ENCODE measurements around the gene CNMD.
"Not testable (repeated sequence)": the region's sequence is repeated elsewhere in the genome, so short reads cannot be mapped to it uniquely, and the experiment has no call there.

CNMD gene

DNA sequence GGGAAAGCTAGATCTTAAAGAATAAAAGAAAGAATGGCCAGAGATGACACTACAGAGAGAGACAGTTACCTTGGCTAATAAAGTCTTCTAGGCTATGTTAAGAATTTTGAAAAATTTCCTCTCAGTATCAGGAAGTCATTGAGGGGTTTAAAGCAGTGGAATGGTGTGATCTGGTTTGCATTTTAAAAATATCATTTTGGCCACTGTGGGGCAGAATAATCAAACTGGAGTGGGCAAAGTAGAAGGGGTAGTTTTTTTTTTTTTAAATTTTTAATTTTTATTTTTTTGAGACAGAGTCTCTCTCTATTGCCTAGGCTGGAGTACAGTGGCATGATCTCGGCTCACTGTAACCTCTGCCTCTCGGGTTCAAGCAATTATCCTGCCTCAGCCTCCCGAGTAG is 4.4 kb upstream of the CNMD start:
- no peak for FAIRE-seq

DNA sequence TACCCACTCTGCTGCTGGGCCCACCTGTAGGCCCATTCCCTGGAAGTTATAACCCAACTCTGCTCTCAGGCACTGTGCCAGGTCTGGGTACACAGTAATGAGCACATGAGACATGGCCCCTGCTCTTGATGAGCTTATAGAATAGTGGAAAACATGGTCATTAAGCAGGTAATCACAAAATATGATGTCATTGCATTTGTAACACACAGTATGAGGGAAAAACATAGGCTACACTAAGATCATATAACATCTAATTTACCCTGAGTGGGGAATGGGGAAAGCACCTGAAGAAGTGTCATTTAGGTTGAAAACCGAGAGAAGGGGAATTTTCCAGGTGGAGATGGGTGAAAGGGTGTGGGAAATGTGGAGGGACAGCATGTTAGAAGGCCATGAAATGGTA is 3.9 kb upstream of the CNMD start:
- FAIRE-seq, result no peak

DNA sequence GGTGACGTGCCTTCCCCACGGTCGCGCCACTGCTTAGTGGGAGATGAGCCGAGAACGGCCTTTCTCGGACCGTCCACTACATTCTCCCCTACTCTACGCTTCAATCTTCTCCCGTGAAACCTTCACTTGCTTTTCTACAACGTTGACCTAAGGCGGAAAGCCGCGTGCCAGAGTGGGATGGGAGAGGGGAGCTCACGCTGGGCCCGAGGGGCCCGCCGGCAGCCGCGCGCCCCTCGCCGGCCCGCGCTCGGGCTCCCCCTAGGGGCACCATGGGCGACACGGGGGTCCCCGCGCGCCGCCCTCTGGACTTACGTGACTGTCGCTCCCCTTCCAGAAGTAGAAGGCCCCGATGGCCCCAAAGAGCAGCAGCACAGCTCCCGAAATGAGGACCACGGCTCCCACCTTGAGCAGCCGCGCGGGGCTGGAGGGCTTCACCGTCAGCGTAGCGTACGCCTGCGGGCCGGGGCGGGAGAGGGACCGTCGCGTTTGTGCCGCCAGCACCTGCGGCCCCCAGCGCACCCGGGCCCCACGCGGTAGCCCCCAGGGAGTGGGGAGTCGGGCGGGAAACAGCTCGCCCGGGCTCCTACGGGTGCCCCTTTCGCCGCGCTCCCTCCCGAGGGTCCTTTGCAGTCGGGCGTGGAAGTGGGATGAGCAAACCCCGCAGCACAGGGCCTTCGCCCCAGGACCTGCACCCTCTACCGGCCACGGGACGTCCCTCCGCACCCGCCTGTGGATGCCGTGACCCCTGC is 727 bp downstream of the CNMD start:
- FAIRE-seq, result no peak

DNA sequence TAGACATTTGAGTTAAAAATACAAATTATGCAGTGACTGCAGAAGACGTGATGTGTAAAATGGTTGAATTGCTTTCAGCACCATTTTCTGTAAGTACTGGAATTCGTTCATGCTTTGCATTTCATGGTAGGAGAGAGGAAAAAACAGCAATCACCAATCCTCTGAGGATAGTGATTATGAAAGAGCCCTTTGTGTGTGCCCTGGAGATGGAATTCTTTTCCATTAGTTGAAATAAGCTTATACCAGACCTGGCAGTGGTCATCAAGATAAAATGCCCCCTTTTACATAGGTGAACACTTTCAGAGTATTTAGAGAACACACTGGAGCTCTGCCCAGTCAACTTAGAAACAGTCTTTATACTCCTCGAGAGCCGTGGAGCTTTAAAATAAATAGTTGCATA is 1.7 kb downstream of the CNMD start:
- FAIRE-seq, result no peak

DNA sequence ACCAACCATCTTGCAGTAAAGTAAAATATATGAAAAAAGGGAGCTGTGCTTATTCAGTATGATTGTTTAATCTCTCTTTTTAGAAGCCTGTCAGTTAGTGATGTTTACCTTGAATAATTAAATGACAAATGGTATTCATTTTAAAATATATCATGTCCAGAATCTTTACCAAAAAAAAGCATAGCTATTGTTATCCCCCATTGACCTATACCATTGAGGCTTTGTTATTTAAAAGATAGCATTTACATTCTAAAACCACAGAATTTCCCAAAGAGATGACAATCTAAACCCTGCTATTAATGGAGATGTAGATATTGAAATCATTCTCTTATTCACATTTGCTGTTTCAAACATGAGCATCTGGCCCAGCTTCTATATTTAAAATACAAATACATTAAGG is 2.2 kb downstream of the CNMD start:
- FAIRE-seq, result no peak

DNA sequence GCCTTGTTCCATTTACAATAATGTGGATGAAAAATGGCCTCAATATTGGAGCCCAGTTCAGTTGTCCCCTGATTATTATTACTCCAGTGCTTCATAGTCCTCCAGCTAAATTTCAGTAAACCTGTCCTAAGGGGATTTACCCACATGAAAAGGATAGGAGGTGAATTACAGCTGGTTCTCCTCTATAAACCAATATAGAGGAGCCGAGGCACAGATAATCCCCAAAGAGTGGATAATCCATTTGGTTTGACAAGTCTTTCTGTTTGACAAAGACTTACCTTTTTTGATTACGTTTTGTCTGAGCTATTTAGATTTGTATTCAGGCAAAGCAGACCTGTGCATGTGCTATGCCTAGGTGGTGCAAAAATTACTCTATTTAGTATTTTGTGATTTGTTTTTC is 2.7 kb downstream of the CNMD start:
- no peak for FAIRE-seq

DNA sequence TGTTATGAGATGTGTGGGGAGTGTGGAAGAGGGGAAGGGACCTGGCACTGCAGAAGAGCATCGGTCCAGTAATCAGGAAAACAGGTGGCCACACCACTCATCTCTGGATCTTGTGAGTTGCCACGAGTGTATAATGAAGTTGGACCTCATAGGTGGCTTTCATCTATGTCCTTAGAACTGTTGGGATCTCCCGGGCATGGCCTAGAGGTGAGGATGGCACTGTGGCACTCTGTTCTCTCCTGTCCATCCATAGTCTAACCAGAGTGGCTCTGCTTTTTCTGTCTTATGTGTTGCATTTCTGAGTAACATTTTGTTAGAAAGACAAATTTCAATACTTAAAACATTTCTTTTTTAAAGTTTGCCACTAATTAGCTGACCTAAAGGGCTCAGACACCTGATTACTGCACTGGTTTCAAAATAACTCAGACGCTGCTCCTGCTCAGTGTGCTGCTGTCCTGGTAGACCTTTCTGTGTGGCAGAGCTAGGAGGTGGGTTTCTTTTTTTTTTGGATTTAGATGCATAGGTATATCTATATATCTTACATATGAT is 5.5 kb downstream of the CNMD start:
- no peak for FAIRE-seq

DNA sequence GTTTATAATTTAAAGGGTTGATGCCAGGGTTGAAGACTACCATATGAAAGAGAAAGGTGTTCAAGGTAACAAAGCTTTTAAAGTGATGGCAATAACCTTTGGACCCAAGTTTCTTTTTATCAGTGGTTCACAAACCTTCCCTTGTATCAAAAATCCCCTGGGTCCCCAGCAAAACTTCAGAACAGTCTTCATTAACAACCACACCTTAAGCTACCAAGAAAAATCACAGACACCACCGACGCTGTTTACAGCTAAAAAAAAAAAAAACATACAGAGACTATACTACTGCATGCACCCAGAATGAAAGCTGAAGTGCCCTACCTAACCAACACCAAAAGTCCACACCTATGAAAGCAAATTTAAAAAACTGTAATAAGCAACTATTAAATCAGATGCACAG is 13.4 kb downstream of the CNMD start:
- no peak for FAIRE-seq

DNA sequence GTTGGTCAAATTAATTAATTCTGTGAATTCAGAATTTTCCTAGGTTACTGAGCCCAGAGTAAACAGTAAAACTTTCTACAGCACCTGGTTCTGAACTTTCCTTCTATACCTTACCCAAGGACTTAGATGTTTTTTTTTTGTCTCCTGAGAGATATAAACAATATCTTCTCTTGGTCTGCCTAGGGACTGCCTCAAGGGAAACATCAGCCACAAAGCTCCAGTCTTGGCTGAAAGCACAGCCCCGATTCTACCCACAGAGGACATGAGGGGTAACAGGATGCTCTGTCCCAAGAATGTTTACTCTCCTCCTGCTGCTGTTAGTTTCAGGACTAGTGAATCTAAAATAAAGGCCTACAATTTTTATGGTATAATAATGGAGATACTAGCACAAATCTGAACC is 14.3 kb downstream of the CNMD start:
- no peak for FAIRE-seq

DNA sequence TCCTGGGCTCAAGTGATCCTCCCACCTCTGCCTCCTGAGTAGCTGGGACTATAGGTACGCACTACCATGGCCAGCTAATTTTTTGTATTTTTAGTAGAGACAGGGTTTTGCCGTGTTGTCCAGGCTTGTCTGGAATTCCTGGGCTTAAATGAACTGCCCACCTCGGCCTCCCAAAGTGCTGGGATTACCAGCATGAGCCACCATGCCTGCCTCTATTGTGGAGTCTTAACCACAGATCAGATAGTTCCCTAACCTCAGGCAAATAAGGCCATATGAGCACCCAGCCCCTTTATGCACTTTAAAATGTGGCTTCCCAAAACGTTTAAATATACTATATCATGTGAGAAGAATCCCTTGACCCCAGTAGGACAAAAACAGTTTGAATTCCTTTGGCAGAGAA is 16.4 kb downstream of the CNMD start:
- FAIRE-seq, result no peak

DNA sequence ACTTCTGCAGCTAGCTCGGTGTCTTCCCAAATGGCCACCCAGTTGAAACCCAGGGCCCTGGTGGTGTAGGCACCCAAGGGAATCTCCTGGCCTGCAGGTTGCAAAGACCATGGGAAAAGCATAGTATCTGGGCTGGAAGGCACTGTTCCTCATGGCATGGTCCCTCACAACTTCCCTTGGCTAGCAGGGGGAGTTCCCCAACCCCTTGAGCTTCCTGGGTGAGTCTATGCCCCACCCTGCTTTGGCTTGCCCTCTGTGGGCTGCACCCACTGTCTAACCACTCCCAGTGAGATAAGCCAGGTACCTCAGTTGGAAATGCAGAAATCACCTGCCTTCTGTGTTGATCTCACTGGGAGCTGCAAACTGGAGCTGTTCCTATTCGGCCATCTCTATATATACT is 18.3 kb downstream of the CNMD start:
- not testable (repeated sequence) for FAIRE-seq

DNA sequence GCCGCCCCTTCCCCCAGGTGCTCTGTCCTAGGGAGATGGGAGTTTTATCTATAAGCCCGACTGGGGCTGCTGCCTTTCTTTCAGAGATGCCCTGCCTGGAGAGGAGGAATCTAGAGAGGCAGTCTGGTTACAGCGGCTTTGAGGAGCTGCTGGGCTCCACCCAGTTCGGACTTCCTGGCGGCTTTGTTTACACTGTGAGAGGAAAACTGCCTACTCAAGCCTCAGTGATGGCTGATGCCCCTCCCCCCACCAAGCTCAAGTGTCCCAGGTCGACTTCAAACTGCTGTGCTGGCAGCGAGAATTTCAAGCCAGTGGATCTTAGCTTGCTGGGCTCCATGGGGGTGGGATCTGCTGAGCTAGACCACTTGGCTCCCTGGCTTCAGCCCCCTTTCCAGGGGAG is 18.7 kb downstream of the CNMD start:
- not testable (repeated sequence) for FAIRE-seq

DNA sequence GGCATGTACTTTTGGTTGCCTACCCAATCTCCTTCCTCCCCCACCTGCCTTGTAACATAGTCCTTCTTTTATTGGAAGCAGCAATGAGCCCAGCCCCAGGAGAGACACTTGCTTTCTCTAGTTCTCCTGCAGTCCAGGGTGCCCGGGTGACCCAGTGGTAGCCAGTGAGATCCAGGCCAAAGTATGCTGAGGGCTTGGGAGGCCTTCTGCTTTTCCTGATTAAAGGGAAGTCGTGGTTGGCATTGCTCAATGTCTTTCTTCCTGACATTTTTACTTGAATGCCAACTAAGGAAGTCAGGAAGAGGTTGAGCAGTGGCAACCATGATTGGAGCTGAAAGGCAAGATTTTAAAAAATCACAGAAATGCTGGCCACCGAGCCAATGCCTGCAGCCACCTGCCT is 25.7 kb downstream of the CNMD start:
- FAIRE-seq, result no peak

DNA sequence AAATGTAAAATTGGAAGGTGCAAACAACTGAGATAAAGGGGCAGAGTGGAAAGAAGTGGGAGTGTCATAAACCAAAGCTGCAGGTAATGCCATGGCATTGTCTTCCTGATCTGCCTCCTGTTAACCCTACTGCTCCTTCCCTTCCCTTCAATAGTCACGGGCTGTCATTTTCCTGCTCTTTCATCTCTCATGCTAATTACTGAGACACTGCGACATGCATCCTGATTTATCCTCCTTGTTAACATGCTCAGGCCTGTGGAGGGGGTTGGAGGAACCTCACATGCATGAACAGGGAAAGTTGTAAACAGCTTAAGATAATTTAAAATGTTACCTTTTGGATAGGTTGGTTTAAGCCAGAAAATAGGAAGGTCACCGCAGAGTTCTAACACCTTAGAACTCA is 27.2 kb downstream of the CNMD start:
- no peak for FAIRE-seq

DNA sequence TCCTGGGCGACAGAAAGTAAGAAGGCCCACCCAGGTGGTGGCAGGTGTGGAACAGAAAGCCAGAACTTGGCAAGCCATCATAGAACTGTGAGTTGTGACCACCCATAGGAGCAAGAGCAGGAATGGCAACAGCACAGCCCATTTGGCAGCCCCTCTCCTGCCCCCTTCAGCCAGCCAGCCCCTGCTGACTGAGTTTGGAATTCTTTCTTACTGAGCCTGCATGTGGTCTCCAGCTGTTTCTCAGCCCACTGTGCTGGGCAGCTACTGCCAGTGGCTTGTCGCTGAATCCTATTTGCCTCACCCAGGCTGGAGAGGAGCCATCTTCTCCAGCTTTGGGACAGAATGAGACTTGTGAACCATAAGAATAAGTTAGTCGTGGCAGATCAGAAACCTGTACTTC is 28.3 kb downstream of the CNMD start:
- no peak for FAIRE-seq

DNA sequence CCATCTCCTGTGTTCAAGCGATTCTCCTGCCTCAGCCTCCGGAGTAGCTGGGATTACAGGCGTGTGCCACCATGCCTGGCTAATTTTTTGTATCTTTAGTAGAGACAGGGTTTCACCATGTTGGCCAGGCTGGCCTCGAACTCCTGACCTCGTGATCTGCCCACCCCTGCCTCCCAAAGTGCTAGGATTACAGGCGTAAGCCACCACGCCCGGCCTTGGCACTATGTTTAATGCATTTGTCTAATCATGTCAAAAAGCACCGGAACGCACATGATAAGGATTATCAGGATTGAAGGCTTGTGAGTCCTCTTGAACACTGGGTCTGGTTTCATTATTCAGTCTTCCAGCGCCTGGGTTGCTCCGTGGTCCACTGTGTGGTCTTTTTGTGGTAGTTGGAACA is 31.4 kb downstream of the CNMD start:
- not testable (repeated sequence) for FAIRE-seq

DNA sequence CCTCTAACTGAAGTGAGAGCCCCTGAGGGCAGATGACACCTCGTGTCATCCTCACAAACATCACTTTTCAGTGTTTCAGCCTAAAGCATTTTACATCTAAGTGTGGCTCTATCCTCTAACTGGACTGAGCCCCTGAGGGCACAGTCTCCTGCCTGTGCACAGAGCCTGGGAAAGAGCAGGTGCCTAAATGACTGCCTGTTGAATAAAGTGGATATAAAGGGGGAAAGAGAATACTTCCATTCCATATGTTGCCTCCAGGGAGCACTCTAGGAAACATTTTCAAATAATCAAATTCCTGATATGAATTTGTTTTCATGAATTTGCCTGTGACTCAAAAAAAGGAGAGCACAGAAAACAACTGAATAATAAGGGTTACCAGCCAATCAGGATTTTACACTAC is 32.2 kb downstream of the CNMD start:
- no peak for FAIRE-seq

DNA sequence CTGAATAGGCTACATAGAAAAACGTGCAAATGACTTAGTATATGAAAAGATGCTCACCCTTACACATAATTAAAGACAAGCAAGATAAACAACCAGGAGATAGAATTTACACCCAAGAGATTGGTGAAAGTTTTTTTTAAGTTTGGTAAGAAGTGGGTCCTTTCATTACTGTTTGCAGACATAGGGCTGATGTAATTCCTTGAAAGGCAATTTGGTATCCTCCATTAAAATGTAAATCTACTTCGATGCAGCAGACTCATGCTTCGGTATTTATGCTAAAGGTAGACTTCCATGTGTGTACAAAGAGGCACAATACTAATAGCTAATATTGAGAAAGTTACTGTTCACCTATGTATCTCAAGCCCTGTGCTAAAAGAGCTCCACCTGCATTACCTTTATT is 33.5 kb downstream of the CNMD start:
- no peak for FAIRE-seq

DNA sequence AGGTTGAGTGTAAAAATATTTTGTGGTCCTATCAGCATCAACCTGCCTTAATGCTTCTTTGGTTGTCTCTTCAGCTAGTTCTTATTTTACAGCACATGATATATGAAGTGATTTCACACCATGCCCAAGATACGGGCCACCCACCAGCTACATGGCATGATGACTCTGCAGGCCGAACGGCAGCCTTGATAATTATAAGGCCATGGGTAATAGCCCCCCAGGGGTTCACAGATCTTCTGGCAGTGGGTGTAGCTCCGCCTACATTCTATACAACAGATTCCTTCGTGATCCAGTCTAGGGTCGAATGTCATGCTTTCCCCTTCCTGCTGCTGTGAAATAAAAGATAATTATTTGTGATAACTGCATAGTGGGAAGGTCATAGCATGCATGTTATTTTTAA is 36.1 kb downstream of the CNMD start:
- no peak for FAIRE-seq

DNA sequence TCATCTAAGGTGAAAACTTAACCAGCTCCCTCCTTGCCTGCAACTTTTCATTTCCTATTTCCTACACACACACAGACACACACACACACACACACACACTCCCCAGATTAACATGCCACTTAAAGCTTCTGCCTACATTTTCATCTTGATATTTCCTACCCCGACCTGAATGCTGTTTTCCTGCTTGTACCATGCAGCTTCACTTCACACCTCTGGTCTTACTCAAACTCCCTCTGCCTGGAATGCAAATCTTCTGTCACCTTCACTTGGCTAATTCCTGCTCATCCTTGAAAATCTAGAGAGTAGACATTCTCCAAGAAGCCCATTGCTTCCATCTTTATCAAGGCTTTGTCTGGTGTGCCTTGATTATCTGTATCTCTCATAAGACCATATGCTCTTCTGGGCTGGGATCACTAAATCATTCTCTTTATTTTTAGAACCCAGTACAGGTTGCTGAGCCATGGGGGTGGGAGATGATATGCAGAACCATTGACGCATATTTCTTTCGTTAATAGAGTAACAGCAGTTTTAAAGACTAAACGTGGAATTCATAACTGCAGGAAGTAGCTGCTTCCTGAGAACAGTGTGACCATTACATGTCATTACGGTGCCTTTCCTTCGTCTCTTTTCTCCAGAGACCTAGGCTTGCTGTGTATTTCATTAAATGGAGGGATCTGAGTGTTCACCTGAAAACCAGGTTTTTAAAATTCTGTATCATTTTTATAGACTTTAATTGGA is 37.7 kb downstream of the CNMD start:
- FAIRE-seq, result no peak

DNA sequence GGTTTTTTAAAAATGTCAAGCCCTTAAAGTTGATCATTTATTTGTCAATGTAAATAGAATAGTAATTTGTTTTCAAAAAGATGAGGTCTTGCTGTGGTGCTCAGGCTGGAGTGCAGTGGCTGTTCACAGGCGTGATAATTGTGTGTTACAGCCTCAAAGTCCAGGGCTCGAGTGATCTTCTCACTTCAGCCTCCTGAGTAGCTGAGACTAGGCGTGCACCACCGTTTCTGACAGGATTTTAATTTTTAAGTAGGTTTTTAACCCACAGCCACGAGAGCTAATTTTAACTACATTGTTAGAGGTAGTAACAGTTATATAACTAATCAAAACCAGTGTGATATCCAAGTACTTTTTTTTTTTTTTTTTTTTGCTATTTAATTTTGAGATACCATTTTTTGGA is 43.1 kb downstream of the CNMD start:
- no peak for FAIRE-seq

DNA sequence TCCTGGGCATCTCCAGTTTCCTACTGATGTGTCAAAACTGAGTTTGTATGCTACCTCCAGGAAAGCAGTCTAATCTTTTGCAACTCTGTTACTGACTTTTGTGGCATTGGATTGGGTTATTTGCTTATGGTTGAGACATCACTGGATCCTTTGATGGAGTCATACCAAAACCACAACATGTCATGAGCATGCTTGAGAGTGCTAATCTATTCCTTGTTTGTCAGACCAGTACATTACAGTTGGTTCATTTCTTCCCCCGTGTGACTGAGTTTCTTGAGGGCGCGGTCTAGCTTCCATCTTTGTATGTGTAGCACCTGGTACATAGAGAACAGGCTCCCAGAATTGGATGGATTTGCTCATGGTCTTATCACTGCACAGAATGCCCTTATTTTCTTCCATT is 43.8 kb downstream of the CNMD start:
- FAIRE-seq, result no peak

DNA sequence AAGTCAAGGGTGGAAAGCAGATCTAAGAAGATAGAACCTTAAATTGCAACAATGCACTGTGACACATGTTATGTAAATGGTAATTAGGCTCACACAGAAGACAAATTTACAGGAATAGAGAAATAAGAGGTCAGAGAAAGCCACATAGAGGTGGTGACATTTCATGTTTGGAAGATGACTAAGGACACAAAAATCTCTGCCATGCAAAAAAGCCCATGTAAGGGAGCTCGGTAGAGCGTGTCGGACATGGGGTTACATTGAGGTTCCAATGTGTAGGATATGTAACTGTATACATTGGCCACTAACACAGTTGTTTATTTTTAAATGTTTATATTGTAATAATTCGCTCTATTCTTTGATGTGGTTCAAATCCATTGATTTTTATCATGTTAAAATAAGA is 53.2 kb downstream of the CNMD start:
- no peak for FAIRE-seq

DNA sequence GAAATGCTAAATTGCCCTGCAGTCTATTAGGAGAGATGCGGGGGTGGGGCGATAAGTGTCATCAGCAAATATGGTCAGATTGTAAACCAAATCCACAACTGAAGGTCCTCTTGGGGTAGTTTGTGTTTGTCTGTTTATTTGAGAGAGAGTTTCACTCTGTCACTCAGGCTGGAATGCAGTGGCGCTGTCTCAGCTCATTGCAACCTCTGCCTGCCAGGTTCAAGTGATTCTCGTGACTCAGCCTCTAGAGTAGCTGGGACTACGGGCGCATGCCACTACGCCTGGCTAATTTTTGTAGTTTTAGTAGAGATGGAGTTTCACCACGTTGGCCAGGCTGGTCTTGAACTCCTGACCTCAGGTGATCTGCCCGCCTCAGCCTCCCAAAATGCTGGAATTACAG is 53.8 kb downstream of the CNMD start:
- not testable (repeated sequence) for FAIRE-seq
